GM18907 (cell line): Measurements from ENCODE around the gene RNU6-8.

Source experiments
- ATAC-seq: cut with Tn5 transposase; IDR thresholded peaks from one replicate; pipeline ENCODE4 v1.9.1; 2021; ENCODE audit warnings: mild to moderate bottlenecking, moderate library complexity; ENCODE audit not compliant: unreplicated experiment

Gene RNU6-8

GRCh38 chr14:32166029-32166428, 37.0 kb downstream of the RNU6-8 start:
- no peak for ATAC-seq
